Loucy (cell line): ENCODE results near the gene RPL7L1.

ENCODE experiments used
- EZH2phosphoT487 ChIP-seq: fragments of 200-600 bp; IDR thresholded peaks from 2 replicates; pipeline ENCODE4 v1.6.1; 2018; ENCODE audit warnings: antibody characterized with exemption, mild to moderate bottlenecking, moderate library complexity, borderline replicate concordance
- TF ChIP-seq, protein P1 (sequence below): fragments of 200-600 bp; sonication (generic); conservative IDR thresholded peaks from 2 replicates; pipeline ENCODE4 v1.5.1; 2014; ENCODE audit warnings: mild to moderate bottlenecking, antibody characterized with exemption, low read length

DNA sequence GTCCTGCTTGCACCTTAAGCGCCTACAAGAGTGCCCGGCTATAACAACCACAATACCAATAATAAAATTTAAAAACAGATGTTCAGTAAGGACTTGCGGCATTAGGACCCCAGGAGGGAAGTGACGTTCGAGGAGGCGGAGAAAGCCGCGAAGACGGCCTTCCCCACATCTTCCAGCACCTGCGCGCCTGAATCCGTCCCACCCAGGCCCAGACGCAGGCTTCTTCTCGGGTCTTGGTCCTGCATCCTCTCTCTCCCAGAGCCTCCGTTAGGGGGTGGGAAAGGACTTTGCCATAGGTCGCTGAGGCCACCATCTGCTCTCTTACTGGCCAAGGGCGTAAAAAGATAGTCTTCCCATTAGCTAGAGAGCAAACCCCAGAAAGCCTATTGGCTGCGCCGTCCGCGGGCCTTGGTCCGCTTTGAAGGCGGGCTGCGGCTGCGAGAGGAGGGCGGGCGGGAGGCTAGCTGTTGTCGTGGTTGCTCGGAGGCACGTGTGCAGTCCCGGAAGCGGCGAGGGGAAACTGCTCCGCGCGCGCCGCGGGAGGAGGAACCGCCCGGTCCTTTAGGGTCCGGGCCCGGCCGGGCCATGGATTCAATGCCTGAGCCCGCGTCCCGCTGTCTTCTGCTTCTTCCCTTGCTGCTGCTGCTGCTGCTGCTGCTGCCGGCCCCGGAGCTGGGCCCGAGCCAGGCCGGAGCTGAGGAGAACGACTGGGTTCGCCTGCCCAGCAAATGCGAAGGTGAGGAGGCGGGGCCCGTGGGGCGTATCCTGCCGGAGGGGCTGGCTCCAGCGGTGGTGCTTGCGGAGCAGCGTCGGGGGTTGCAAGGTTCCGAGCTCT, 49.8 kb downstream of the RPL7L1 start, which contains the start of gene CNPY3:
- TF ChIP-seq, protein P1, sequence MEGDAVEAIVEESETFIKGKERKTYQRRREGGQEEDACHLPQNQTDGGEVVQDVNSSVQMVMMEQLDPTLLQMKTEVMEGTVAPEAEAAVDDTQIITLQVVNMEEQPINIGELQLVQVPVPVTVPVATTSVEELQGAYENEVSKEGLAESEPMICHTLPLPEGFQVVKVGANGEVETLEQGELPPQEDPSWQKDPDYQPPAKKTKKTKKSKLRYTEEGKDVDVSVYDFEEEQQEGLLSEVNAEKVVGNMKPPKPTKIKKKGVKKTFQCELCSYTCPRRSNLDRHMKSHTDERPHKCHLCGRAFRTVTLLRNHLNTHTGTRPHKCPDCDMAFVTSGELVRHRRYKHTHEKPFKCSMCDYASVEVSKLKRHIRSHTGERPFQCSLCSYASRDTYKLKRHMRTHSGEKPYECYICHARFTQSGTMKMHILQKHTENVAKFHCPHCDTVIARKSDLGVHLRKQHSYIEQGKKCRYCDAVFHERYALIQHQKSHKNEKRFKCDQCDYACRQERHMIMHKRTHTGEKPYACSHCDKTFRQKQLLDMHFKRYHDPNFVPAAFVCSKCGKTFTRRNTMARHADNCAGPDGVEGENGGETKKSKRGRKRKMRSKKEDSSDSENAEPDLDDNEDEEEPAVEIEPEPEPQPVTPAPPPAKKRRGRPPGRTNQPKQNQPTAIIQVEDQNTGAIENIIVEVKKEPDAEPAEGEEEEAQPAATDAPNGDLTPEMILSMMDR: no peak
- TF ChIP-seq EZH2phosphoT487: no peak
